Vagina (tissue), 2 donors: ENCODE measurements around the gene KLF1. TPM values are rescaled to one million over a fixed set of nuclear protein-coding genes. Genes with fewer than 3 reads are reported as not detected.

Experiments
- DNase-seq, 2 donors: peaks; one replicate each; pipeline ENCODE4 v3.0.0-alpha.2; 2017; ENCODE audit errors: extremely low spot score in 2 of 2
- H3K27ac ChIP-seq: fragments of 200-600 bp; sonication (generic); one replicate; pipeline ENCODE4 v1.5.1; 2019
- H3K27me3 ChIP-seq: fragments of 200-600 bp; sonication (generic); one replicate; pipeline ENCODE4 v1.5.1; 2019
- H3K36me3 ChIP-seq, 2 donors: fragments of 200-600 bp; sonication (generic); one replicate each; pipeline ENCODE4 v1.5.1; 2017 to 2019
- H3K4me1 ChIP-seq: fragments of 200-600 bp; sonication (generic); one replicate; pipeline ENCODE4 v1.5.1; 2019
- H3K4me3 ChIP-seq, 2 donors: fragments of 200-600 bp; sonication (generic); 1 replicate in 1 of 2; 2 replicates in 1 of 2; pipeline ENCODE4 v1.5.1; 2016 to 2019
- H3K9me3 ChIP-seq: fragments of 200-600 bp; sonication (generic); one replicate; pipeline ENCODE4 v1.5.1; 2019
- POLR2A ChIP-seq, 2 donors: fragments of 450-650 bp; IDR thresholded peaks; one replicate each; pipeline ENCODE4 v1.6.1; 2017; ENCODE audit warnings: antibody characterized with exemption in 2 of 2, mild to moderate bottlenecking in 2 of 2, moderate library complexity in 2 of 2
- POLR2AphosphoS5 ChIP-seq, 2 donors: sonication (generic); formaldehyde crosslinking; IDR thresholded peaks; one replicate each; pipeline ENCODE4 v1.9.0; 2017; ENCODE audit warnings: antibody characterized with exemption in 2 of 2, mild to moderate bottlenecking in 2 of 2, low read depth in 1 of 2; ENCODE audit not compliant: insufficient read depth in 1 of 2
- intact Hi-C: fragments of 100-400 bp; cut with DNase I; formaldehyde crosslinking; loops from one replicate; pipeline ENCODE4 v1.15.1; 2023
- total RNA-seq: library from RNA; depleted of rRNA; stranded (reverse); fragments of >200 nt; gene quantifications from one replicate; pipeline ENCODE4 v1.2.3, GENCODE V29; 2016
- TF ChIP-seq, protein P1 (sequence below), 3 experiments: fragments of 450-650 bp in 2 of 3; fragments of 200-600 bp in 1 of 3; sonication (generic) in 1 of 3; IDR thresholded peaks; one replicate each; pipeline ENCODE4 v1.5.1; 2017 to 2019; ENCODE audit warnings: antibody characterized with exemption in 3 of 3, mild to moderate bottlenecking in 2 of 3, moderate library complexity in 2 of 3

The KLF1 gene
- total RNA-seq, 1 donor from 2014 or later = not detected

- intact Hi-C loops = no loop called here
- no peaks in the 10 kb centered on the region for H3K27me3 ChIP-seq
- peaks cover 11% of the 10 kb centered on the region for H3K4me1 ChIP-seq
- no peaks in the 10 kb centered on the region for H3K36me3 ChIP-seq
- no peak overlapping the region for H3K27ac ChIP-seq
- H3K4me3 ChIP-seq = no peak overlapping the region
- no peak for TF ChIP-seq POLR2AphosphoS5 (IDR thresholded peaks at IDR 0.05; ENCODE audit: insufficient read depth in 1 of 2, low read depth in 1 of 2)
- TF ChIP-seq, protein P1, sequence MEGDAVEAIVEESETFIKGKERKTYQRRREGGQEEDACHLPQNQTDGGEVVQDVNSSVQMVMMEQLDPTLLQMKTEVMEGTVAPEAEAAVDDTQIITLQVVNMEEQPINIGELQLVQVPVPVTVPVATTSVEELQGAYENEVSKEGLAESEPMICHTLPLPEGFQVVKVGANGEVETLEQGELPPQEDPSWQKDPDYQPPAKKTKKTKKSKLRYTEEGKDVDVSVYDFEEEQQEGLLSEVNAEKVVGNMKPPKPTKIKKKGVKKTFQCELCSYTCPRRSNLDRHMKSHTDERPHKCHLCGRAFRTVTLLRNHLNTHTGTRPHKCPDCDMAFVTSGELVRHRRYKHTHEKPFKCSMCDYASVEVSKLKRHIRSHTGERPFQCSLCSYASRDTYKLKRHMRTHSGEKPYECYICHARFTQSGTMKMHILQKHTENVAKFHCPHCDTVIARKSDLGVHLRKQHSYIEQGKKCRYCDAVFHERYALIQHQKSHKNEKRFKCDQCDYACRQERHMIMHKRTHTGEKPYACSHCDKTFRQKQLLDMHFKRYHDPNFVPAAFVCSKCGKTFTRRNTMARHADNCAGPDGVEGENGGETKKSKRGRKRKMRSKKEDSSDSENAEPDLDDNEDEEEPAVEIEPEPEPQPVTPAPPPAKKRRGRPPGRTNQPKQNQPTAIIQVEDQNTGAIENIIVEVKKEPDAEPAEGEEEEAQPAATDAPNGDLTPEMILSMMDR (IDR thresholded peaks at IDR 0.05) = no peak
- no peak for TF ChIP-seq POLR2A (IDR thresholded peaks at IDR 0.05)
- no peaks in the 10 kb centered on the region for H3K9me3 ChIP-seq
- DNase-seq = no peak
Observed at GRCh38 chr19:12868540-12869112, 18.4 kb downstream of the KLF1 start.

DNA sequence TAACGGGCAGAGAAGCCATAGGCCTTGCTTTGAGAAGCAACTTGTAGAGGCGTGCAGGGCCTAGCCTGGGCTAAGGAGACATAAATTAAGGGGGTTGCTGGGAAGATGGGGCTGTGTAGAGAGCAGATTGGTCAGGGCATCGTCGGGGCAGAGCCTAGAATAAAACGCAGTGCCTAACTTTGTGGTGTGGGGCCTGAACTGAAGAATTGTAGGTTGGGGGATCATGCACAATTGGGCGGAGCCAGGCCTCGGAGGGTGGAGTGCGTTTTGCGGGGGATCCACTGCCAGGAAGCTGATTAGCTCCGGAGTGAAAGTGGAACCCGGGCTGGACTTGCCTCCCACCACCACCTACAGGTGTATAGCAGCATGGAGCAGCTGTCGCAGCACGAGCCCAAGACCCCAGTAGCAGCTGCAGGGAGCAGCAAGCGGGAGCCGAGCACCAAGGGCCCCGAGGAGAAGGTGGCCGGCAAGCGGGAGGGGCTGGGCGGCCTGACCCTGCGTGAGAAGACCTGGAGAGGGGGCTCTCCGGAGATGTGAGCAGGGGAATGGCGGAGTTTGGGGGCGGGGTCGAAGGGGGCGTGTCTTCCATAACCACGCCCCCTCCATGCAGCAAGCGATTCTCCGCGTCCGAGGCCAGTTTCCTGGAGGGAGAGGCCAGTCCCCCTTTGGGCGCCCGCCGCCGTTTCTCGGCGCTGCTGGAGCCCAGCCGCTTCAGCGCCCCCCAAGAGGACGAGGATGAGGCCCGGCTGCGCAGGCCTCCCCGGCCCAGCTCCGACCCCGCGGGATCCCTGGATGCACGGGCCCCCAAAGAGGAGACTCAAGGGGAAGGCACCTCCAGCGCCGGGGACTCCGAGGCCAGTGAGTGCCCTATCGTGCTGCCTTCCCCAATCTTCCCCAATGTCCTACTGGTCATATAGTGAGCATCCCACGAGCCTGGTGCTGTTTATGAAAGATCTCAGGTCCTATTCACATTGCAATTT, 19.6 kb downstream of the KLF1 start:
- H3K4me3 ChIP-seq = peak overlapping the region; percentile 31 to 38
- no peaks in the 10 kb centered on the region for H3K9me3 ChIP-seq
- TF ChIP-seq POLR2A (IDR thresholded peaks at IDR 0.05) = no peak
- no peak for TF ChIP-seq POLR2AphosphoS5 (IDR thresholded peaks at IDR 0.05; ENCODE audit: insufficient read depth in 1 of 2, low read depth in 1 of 2)
- peaks cover 11% of the 10 kb centered on the region for H3K4me1 ChIP-seq
- no peak overlapping the region for H3K27ac ChIP-seq
- no peak for DNase-seq
- no peaks in the 10 kb centered on the region for H3K36me3 ChIP-seq
- no peaks in the 10 kb centered on the region for H3K27me3 ChIP-seq
- intact Hi-C loops = no loop called here

DNA sequence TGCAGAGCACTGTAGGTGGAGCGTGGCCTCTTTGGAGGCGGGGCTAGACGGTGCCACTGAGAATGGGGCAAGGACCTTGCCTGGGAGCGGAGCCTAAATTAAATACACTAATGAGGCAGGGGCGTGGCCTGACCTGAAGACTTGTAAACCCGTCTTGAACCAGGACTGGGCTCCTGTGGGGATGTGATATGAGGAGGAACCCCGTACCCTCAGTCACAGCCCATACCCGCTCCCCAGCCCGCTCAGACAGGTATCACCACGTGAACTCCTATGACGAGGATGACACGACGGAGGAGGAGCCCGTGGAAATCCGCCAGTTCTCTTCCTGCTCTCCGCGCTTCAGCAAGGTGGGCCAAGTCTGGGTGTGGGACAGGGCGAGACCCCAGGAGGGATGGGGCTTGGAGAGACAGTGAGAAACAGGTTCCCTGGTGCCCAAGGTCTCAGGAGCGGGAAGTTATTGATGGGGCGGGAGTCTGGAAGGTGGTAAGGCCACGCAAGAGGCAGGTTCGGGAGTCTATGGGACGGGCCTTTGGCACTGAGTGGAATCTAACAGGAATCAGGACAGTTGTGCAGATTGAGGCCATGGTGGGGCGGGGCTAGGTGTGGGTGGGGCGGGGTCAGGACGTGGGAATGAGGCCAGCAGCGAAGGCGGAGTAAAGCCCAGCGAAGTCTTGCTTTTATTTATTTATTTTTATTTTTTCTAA, 20.4 kb downstream of the KLF1 start:
- H3K4me1 ChIP-seq = peaks cover 11% of the 10 kb centered on the region
- H3K4me3 ChIP-seq = no peak overlapping the region
- intact Hi-C loops = no loop called here
- H3K9me3 ChIP-seq = no peaks in the 10 kb centered on the region
- TF ChIP-seq, protein P1 (IDR thresholded peaks at IDR 0.05) = no peak
- no peak for TF ChIP-seq POLR2A (IDR thresholded peaks at IDR 0.05)
- TF ChIP-seq POLR2AphosphoS5 (IDR thresholded peaks at IDR 0.05; ENCODE audit: insufficient read depth in 1 of 2, low read depth in 1 of 2) = no peak
- H3K27ac ChIP-seq = no peak overlapping the region
- H3K27me3 ChIP-seq = no peaks in the 10 kb centered on the region
- DNase-seq = no peak
- H3K36me3 ChIP-seq = no peaks in the 10 kb centered on the region

GRCh38 chr19:12865746-12866415, 21.1 kb downstream of the KLF1 start:
- H3K27me3 ChIP-seq = no peaks in the 10 kb centered on the region
- TF ChIP-seq POLR2A (IDR thresholded peaks at IDR 0.05) (no peak), POLR2AphosphoS5 (IDR thresholded peaks at IDR 0.05; ENCODE audit: insufficient read depth in 1 of 2, low read depth in 1 of 2) (no peak)
- TF ChIP-seq, protein P1 (IDR thresholded peaks at IDR 0.05) = no peak
- DNase-seq = no peak
- no peaks in the 10 kb centered on the region for H3K36me3 ChIP-seq
- no peak overlapping the region for H3K4me3 ChIP-seq
- no peaks in the 10 kb centered on the region for H3K9me3 ChIP-seq
- no peak overlapping the region for H3K27ac ChIP-seq
- H3K4me1 ChIP-seq = peaks cover 11% of the 10 kb centered on the region
- intact Hi-C loops = no loop called here
